ENCODE data around the gene VPS4B.

DNA sequence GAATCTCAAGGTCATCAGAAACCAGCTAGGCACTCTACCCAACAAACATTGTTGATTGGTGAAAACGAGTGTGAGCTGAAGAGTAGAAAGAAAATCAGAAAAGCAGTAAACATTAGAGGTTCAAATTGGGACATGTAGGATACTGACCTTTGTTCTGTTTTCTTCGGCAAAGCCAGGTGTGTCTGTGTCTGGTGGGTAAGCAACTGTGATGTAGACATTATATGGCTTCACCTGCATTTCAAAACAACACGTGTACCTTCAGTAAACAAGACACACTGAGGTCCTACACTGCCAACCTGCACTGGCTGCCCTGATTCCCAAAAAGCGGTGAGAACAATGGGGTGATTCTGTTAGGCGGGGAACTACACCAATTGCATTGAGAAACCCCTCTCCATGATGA, 78.0 kb downstream of the VPS4B start:
- TF ChIP-seq EZH2phosphoT487 (IDR thresholded peaks at IDR 0.05; ENCODE audit: insufficient read depth, low read depth) (no peak), EZH2 (IDR thresholded peaks at IDR 0.05; ENCODE audit: insufficient read depth, poor library complexity, severe bottlenecking) (no peak)
